ENCODE results near the gene DHRS7C.

DNA sequence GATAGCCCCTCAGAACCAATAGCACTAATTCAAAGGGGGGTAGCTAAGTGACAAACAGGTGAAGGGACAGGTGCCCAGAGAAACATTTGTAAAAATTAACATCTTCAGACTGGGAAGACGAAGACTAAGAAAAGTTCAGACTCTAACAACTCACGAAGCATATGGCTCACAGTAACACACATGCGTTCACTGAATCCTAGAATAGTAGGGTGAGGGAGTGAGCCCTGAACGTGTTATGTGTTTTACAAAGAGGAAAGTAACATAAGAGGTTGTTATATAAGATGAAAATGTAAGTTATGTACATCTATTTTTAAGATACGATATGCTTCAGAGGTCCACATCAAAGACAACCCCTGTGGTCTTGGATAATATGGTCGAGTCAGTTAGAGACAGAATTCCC lies 15.3 kb upstream of the DHRS7C start:
- TF ChIP-seq, protein P1, sequence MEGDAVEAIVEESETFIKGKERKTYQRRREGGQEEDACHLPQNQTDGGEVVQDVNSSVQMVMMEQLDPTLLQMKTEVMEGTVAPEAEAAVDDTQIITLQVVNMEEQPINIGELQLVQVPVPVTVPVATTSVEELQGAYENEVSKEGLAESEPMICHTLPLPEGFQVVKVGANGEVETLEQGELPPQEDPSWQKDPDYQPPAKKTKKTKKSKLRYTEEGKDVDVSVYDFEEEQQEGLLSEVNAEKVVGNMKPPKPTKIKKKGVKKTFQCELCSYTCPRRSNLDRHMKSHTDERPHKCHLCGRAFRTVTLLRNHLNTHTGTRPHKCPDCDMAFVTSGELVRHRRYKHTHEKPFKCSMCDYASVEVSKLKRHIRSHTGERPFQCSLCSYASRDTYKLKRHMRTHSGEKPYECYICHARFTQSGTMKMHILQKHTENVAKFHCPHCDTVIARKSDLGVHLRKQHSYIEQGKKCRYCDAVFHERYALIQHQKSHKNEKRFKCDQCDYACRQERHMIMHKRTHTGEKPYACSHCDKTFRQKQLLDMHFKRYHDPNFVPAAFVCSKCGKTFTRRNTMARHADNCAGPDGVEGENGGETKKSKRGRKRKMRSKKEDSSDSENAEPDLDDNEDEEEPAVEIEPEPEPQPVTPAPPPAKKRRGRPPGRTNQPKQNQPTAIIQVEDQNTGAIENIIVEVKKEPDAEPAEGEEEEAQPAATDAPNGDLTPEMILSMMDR (IDR thresholded peaks at IDR 0.05; ENCODE audit: insufficient read depth, low read depth, low read length), result no peak
- TF ChIP-seq EZH2 (IDR thresholded peaks at IDR 0.05; ENCODE audit: insufficient read depth, low read length), result no peak

Measured in astrocyte (in vitro differentiated cells and primary cell).